SK-N-SH (cell line): Measurements from ENCODE around the gene SKIL. TPM values are rescaled to one million over a fixed set of nuclear protein-coding genes. Genes with fewer than 3 reads are reported as not detected.

Source experiments
- CTCF ChIA-PET: fragments of 300-600, 350-600 bp; formaldehyde crosslinking; extraction: SDS; loops from one replicate; lab custom pipeline; 2021; lab: Yijun Ruan, JAX
- POLR2A ChIA-PET: fragments of 350-600 bp; sonication (Branson Sonifier 250); formaldehyde crosslinking; extraction: SDS; loops from one replicate; lab custom pipeline; 2020; ENCODE audit warnings: antibody characterized with exemption, inconsistent platforms; lab: Yijun Ruan, JAX
- DNase-seq: peaks from one replicate; pipeline ENCODE4 v3.0.0; 2012
- H2AFZ ChIP-seq: fragments of 200-600 bp; sonication (generic); 2 replicates; pipeline ENCODE4 v1.8.1; 2016; ENCODE audit warnings: antibody characterized with exemption, mild to moderate bottlenecking, low read depth
- H3F3A ChIP-seq: fragments of 200-600 bp; sonication (generic); replicated peaks from 2 replicates; pipeline ENCODE3; 2016; ENCODE audit warnings: antibody characterized with exemption, mild to moderate bottlenecking; ENCODE audit not compliant: insufficient read depth
- H3K27ac ChIP-seq, 2 experiments: fragments of 200-500 bp in 1 of 2; fragments of 200-600 bp in 1 of 2; sonication (Bioruptor generic) in 1 of 2; sonication (generic), shearing (Covaris generic) in 1 of 2; 2 replicates each; pipeline versions ENCODE4 v1.5.1 to v1.6.1; 2014 to 2016; ENCODE audit warnings: low read depth in 2 of 2, inconsistent platforms in 1 of 2, low read length in 1 of 2, mild to moderate bottlenecking in 1 of 2, mixed read lengths in 1 of 2
- H3K27me3 ChIP-seq: fragments of 200-600 bp; sonication (generic), shearing (Covaris generic); 2 replicates; pipeline ENCODE4 v1.6.1; 2016; ENCODE audit warnings: mixed run types; ENCODE audit not compliant: insufficient read depth
- H3K36me3 ChIP-seq, 2 experiments: fragments of 200-500 bp in 1 of 2; fragments of 200-600 bp in 1 of 2; sonication (Bioruptor generic) in 1 of 2; sonication (generic) in 1 of 2; replicated peaks in 1 of 2; 2 replicates each; pipeline versions ENCODE3 to v1.5.1; 2014 to 2016; ENCODE audit warnings: low read length in 1 of 2, mild to moderate bottlenecking in 1 of 2; ENCODE audit not compliant: insufficient read depth in 2 of 2, control insufficient read depth in 1 of 2
- H3K4me1 ChIP-seq, 2 experiments: fragments of 200-500 bp in 1 of 2; fragments of 200-600 bp in 1 of 2; sonication (Bioruptor generic) in 1 of 2; sonication (generic), shearing (Covaris generic) in 1 of 2; 2 replicates each; pipeline versions ENCODE4 v1.5.1 to v1.6.1; 2014 to 2016; ENCODE audit warnings: low read depth in 1 of 2, low read length in 1 of 2, mixed run types in 1 of 2; ENCODE audit not compliant: insufficient read depth in 2 of 2, control insufficient read depth in 1 of 2
- H3K4me2 ChIP-seq: fragments of 200-600 bp; sonication (generic), shearing (Covaris generic); 2 replicates; pipeline ENCODE4 v1.6.1; 2017; ENCODE audit warnings: mixed run types
- H3K4me3 ChIP-seq, 2 experiments: fragments of 200-500 bp in 1 of 2; fragments of 200-600 bp in 1 of 2; sonication (Bioruptor generic) in 1 of 2; sonication (generic), shearing (Covaris generic) in 1 of 2; 2 replicates each; pipeline versions ENCODE4 v1.5.1 to v1.8.1; 2014 to 2016; ENCODE audit warnings: low read depth in 2 of 2, inconsistent platforms in 1 of 2, low read length in 1 of 2, mild to moderate bottlenecking in 1 of 2, mixed read lengths in 1 of 2, moderate library complexity in 1 of 2
- H3K79me2 ChIP-seq: fragments of 200-600 bp; sonication (generic); 2 replicates; pipeline ENCODE4 v1.8.1; 2017; ENCODE audit warnings: mild to moderate bottlenecking; ENCODE audit not compliant: insufficient read depth
- H3K9ac ChIP-seq: fragments of 200-600 bp; sonication (generic); 2 replicates; pipeline ENCODE4 v1.6.1; 2017; ENCODE audit warnings: mixed run types
- H3K9me2 ChIP-seq: fragments of 200-600 bp; sonication (generic); 2 replicates; pipeline ENCODE4 v1.6.1; 2017; ENCODE audit warnings: mixed run types
- H3K9me3 ChIP-seq: fragments of 200-600 bp; sonication (generic); 2 replicates; pipeline ENCODE4 v1.6.1; 2017; ENCODE audit warnings: mixed run types, mild to moderate bottlenecking, moderate library complexity
- H4K20me1 ChIP-seq: fragments of 200-600 bp; sonication (generic); 2 replicates; pipeline ENCODE4 v1.6.1; 2017; ENCODE audit warnings: mild to moderate bottlenecking, mixed run types; ENCODE audit not compliant: insufficient read depth
- EP300 ChIP-seq, 2 experiments: IDR thresholded peaks; 2 replicates each; pipeline versions ENCODE4 v1.4.0 to v1.6.1; 2012; ENCODE audit warnings: borderline replicate concordance in 1 of 2, low read depth in 1 of 2, low read length in 1 of 2
- EZH2phosphoT487 ChIP-seq: fragments of 200-600 bp; sonication (generic); IDR thresholded peaks from 2 replicates; pipeline ENCODE4 v1.6.1; 2017; ENCODE audit warnings: low read depth, mixed run types, mild to moderate bottlenecking, antibody characterized with exemption, moderate library complexity, borderline replicate concordance
- FOSL2 ChIP-seq: IDR thresholded peaks from 2 replicates; pipeline ENCODE4 v1.4.0; 2012; ENCODE audit warnings: low read depth, mild to moderate bottlenecking, moderate library complexity, borderline replicate concordance
- FOXJ3 ChIP-seq: sonication (generic); formaldehyde crosslinking; IDR thresholded peaks from 2 replicates; pipeline ENCODE4 v1.5.1; 2020; ENCODE audit warnings: mild to moderate bottlenecking, missing genetic modification reagents
- FOXM1 ChIP-seq: IDR thresholded peaks from 2 replicates; pipeline ENCODE4 v1.4.0; 2012; ENCODE audit warnings: low read depth, mild to moderate bottlenecking
- GABPA ChIP-seq: IDR thresholded peaks from 2 replicates; pipeline ENCODE4 v1.4.0; 2012; ENCODE audit warnings: low read depth, mild to moderate bottlenecking
- GATA2 ChIP-seq: sonication (generic); formaldehyde crosslinking; IDR thresholded peaks from 2 replicates; pipeline ENCODE4 v1.5.0; 2020; ENCODE audit warnings: mild to moderate bottlenecking, missing genetic modification reagents
- MAX ChIP-seq: IDR thresholded peaks from 2 replicates; pipeline ENCODE4 v1.4.0; 2012; ENCODE audit warnings: low read depth
- MEF2A ChIP-seq: IDR thresholded peaks from 2 replicates; pipeline ENCODE4 v1.4.0; 2012; ENCODE audit warnings: low read depth, borderline replicate concordance
- MXI1 ChIP-seq: IDR thresholded peaks from 2 replicates; pipeline ENCODE4 v1.6.1; 2012; ENCODE audit warnings: mild to moderate bottlenecking, low read depth, low read length, improper control_type of control experiment
- PBX3 ChIP-seq: IDR thresholded peaks from 2 replicates; pipeline ENCODE4; 2012
- RAD21 ChIP-seq: IDR thresholded peaks from 2 replicates; pipeline ENCODE4 v1.6.1; 2012; ENCODE audit warnings: mild to moderate bottlenecking, low read length
- RCOR1 ChIP-seq: fragments of 150-350 bp; IDR thresholded peaks from 2 replicates; pipeline ENCODE4 v1.6.1; 2017; ENCODE audit warnings: antibody characterized with exemption, low read length
- REST ChIP-seq: IDR thresholded peaks from 2 replicates; pipeline ENCODE4 v1.6.1; 2012; ENCODE audit warnings: mild to moderate bottlenecking, low read depth, low read length, moderate library complexity
- SIN3A ChIP-seq: IDR thresholded peaks from 2 replicates; pipeline ENCODE4 v1.6.1; 2012; ENCODE audit warnings: low read depth, mild to moderate bottlenecking, low read length, moderate library complexity, borderline replicate concordance
- TAF1 ChIP-seq: IDR thresholded peaks from 2 replicates; pipeline ENCODE4 v1.6.1; 2012; ENCODE audit warnings: low read depth, mild to moderate bottlenecking, low read length, moderate library complexity, borderline replicate concordance
- USF1 ChIP-seq: IDR thresholded peaks from 2 replicates; pipeline ENCODE4 v1.4.0; 2012; ENCODE audit warnings: low read depth, borderline replicate concordance
- WGBS: methylation state at CpG from one replicate; pipeline ENCODE4 v1.1.6; 2017; ENCODE audit warnings: low lambda C conversion rate; 5-methylcytosine and 5-hydroxymethylcytosine counted together
- polyA plus RNA-seq, 3 experiments: library from polyadenylated mRNA; depleted of rRNA; stranded (reverse); fragments of >200 nt; gene quantifications; 2 replicates each; pipeline ENCODE4 v1.2.3, GENCODE V29; 2012

The SKIL gene
- polyA plus RNA-seq, 1 of the 3 experiments (the other 2 are of a cell fraction): 3.9 TPM

GRCh38 chr3:170330366-170330765, 27.1 kb upstream of the SKIL start:
- no peak overlapping the region for H3K4me2 ChIP-seq
- H3K9me3 ChIP-seq: no peaks in the 10 kb centered on the region
- no peaks in the 10 kb centered on the region for H3K36me3 ChIP-seq
- no peak overlapping the region for H2AFZ ChIP-seq
- POLR2A ChIA-PET: no interaction called here
- no peaks in the 10 kb centered on the region for H4K20me1 ChIP-seq
- H3K9me2 ChIP-seq: no peaks in the 10 kb centered on the region
- no peak overlapping the region for H3K27ac ChIP-seq
- no peak overlapping the region for H3K9ac ChIP-seq
- no peaks in the 10 kb centered on the region for H3F3A ChIP-seq
- TF ChIP-seq USF1: no peak
- TF ChIP-seq MEF2A: no peak
- TF ChIP-seq PBX3: no peak
- no peak for TF ChIP-seq MXI1
- TF ChIP-seq EZH2phosphoT487: no peak
- no peak for TF ChIP-seq FOSL2
- TF ChIP-seq EP300 (IDR thresholded peaks at IDR 0.05; ENCODE audit: borderline replicate concordance in 1 of 2, low read depth in 1 of 2, low read length in 1 of 2): no peak
- TF ChIP-seq, all 33 proteins: peak for 0
- WGBS: 54% methylated on average over 5 of the region's 5 CpGs
- H3K4me3 ChIP-seq: no peak overlapping the region
- no peaks in the 10 kb centered on the region for H3K4me1 ChIP-seq
- no peaks in the 10 kb centered on the region for H3K27me3 ChIP-seq
- no peaks in the 10 kb centered on the region for H3K79me2 ChIP-seq
- CTCF ChIA-PET: no interaction called here
- DNase-seq: no peak

- DNase-seq: no peak
- Histone ChIP-seq H3K4me2 (no peak overlapping the region), H3K36me3 (no peaks in the 10 kb centered on the region), H3F3A (no peaks in the 10 kb centered on the region), H3K4me3 (no peak overlapping the region), H3K9ac (no peak overlapping the region), H3K4me1 (no peaks in the 10 kb centered on the region), H4K20me1 (no peaks in the 10 kb centered on the region), H3K27me3 (no peaks in the 10 kb centered on the region), H3K9me3 (no peaks in the 10 kb centered on the region), H3K27ac (no peak overlapping the region), H3K79me2 (no peaks in the 10 kb centered on the region), H2AFZ (no peak overlapping the region), H3K9me2 (no peaks in the 10 kb centered on the region)
- CTCF ChIA-PET: no interaction called here
- WGBS: 80% methylated on average over 4 of the region's 4 CpGs
- POLR2A ChIA-PET: no interaction called here
- no peak for TF ChIP-seq MXI1
- TF ChIP-seq FOXJ3 (CRISPR knock-in tag): no peak
- TF ChIP-seq PBX3: no peak
- no peak for TF ChIP-seq RAD21
- TF ChIP-seq GABPA: no peak
- no peak for TF ChIP-seq USF1
- TF ChIP-seq GATA2 (CRISPR knock-in tag): no peak
- TF ChIP-seq TAF1: no peak
- TF ChIP-seq EZH2phosphoT487: no peak
- TF ChIP-seq FOSL2: no peak
- no peak for TF ChIP-seq SIN3A
- no peak for TF ChIP-seq MAX
- no peak for TF ChIP-seq EP300 (IDR thresholded peaks at IDR 0.05; ENCODE audit: borderline replicate concordance in 1 of 2, low read depth in 1 of 2, low read length in 1 of 2)
- TF ChIP-seq FOXM1: no peak
- TF ChIP-seq RCOR1: no peak
- TF ChIP-seq REST: no peak
Observed at GRCh38 chr3:170331143-170331542, 26.4 kb upstream of the SKIL start.
